ENCODE measurements around the gene INO80D.

INO80D gene

DNA sequence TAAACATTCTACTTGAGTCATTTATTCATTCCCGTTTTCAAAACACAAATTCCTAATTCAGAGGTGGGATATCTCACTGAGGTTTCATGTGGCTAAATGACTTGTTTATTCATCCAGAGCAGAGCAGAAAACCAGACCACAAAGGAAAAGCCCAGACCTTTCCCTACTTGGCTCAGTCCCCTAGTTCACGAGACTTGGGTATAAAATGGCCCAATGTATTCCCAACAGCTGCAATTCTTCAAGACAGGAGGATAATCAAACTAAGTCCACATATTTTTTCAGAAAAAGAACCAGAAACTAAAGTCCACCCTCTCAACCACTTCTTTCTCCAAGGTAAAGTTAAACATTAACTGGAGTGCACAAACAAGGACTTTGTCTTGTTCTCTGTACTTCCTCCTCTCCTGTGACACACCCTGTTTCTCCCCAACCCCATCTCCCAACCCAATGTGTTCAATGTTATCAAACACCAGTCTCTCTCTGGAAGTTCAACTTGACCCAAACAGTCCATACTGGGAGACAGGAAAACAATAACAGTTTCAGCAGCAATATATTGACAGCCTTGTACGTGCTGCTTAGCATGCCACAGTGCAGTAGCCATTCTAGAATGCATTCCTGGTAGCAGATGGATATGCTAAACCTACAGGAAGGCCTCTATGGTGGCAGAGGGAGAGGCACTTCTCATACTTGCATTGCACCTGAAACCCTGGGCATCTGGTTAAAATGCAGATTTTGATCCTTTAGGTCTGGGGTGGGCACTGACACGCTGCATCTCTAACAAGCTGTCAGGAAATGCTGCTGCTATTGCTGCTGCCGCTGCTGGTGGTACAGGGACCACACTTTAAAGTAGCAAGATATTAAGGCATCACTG, 110.7 kb downstream of the INO80D start:
- no peak for DNase-seq

DNA sequence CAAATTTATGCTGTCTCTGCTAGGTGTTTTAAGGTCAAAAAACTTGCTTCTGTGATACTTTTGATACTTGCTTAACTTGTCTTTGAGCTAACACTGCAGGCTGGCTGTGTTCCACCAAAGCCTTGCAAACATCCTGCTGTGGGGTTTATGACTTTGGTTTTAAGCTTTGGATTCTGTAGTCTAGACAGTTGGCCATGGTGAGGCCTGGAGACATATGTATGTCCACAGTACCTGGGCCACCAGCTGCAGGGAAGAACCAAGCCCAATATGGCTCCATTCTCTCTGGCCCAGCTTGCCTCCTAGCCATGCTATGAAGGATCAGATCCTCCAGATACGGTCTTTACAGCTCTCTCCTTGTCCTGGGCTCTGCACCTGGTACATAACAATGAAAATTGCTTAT, 113.9 kb downstream of the INO80D start:
- no peak for DNase-seq

DNA sequence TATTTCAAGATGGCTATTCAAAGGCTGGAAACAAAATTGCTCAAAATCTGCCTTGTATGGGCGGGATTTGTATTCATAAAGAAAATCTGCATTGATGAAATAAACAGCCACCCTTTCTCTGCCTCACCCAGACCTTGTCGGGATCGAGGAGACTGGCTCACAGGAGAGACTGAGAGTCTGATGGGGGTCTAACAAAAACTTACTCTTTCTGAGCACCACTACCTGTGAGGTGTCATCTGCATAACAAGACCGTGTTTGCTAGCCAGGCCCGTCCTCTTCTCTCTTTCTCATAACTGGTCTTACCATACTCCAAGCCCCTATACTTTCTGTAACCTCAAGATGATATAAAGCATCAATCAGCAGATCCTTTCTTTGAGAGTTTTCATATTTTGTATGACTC, 115.6 kb downstream of the INO80D start:
- DNase-seq: no peak

DNA sequence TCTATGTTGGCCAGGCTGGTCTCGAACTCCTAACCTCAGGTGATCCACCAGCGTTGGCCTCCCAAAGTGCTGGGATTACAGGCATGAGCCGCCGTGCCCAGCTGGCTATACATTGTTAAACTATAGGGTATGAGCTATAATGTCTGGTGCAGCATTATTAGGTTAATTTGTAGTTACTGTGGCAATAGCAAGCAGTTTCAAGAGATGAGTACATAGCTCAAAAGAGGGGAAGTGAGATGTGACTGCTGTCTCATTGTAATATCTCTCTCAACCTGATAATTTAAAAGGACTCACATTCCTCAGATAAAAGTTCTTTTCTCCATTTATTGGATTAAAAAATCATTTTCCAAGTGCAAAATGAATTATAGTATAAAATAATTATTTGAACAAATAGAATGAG, 116.4 kb downstream of the INO80D start:
- DNase-seq: no peak

DNA sequence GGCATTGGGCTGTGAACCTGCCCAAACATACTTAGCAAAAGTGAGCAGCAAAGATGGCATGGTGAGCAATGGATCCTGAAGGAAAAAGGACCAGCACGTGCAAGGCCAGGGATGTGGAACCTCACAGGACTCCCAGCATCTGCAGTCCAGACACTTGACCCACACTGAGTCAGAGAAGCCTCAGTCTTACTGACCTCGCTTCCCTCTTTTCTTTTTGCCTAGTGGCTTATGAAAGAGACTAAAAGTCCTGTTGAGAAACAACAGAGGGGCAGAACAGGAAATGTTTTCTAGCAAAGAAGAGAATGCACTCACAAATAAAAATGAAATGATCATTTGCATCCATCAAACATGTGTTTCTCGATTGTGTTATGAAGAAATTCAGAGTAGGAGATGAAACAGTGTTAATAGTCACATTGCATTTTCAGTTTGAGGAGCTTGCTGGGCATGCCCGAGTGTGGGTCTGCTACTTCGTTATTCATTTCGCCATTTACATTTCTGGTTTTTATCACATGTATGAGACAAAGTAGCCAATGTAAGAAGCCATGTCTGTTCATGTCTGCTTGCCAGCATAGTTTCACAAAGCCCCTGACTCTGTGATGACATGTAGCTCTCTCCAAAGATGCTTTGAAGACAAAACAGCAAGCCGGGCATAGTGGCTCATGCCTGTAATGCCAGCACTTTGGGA, 118.4 kb downstream of the INO80D start:
- DNase-seq: no peak

DNA sequence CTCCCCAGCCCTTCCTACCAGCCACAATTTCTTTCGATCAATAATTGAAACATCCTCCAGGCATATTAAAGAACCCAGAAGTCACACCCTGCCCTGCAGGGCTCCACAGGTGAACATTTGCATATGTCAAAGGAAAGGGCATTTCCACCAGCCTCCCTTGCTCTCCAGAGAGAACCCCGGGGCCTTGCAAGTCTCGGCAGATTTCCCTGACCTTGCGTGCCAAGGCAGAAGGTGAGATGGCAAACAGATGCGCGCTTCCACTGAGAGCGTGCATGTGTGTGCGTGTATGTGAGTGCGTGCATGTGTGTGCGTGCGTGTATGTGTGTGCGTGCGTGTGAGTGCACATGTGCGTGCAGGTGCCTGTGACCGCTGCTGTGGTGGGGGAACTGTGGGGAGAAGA, 120.3 kb downstream of the INO80D start:
- DNase-seq: no peak

DNA sequence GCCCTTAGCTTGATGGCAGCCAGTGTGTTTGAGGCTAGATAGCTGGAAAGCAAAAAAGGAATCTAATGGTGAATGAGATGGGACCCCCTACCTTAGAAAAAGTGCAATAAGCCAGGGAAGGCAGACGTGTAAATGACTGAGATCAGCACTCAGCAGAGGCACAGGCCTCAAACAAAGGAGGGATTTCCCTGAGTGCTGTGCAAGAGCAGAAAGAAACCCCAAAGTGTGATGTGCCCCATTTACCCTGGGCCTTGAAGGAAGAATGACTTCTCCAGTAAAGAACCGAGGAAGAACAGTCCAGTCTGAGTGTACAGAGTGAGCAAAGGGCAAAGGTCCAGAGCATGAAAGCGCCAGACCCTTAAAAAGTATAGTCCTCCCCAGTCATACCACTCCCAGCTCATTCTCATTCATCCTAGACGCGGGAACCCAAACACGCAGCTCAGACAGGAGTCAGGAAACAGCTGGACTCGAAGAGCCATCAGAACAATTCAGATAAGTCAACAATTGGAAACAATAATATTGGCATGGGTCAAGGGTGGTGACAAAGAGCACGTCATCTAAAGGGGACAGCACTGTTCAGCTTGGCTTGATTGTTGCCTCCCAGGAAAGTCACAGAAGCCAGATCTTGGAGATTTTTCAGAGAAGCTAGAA, 121.7 kb downstream of the INO80D start:
- DNase-seq: peak; percentile 21

DNA sequence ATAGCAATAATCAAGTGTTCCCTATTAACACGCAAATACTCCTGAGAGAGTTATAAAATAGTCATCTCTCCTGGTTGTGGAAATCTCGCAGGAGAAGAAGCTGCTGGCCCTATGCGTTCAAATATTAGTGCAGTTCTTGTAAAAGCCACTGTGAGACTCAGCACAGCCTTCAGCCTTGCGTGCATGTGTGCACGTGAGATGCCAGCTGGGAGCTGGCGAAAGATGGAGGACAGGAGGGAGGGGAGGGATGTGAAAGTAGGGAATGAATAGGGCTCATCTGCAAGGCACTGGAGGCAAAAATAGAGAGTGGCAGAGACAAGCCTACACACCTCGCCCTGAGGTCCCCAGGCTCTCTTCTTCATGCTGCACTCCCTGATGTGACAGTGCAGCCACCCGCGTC, 126.5 kb downstream of the INO80D start:
- DNase-seq: no peak

DNA sequence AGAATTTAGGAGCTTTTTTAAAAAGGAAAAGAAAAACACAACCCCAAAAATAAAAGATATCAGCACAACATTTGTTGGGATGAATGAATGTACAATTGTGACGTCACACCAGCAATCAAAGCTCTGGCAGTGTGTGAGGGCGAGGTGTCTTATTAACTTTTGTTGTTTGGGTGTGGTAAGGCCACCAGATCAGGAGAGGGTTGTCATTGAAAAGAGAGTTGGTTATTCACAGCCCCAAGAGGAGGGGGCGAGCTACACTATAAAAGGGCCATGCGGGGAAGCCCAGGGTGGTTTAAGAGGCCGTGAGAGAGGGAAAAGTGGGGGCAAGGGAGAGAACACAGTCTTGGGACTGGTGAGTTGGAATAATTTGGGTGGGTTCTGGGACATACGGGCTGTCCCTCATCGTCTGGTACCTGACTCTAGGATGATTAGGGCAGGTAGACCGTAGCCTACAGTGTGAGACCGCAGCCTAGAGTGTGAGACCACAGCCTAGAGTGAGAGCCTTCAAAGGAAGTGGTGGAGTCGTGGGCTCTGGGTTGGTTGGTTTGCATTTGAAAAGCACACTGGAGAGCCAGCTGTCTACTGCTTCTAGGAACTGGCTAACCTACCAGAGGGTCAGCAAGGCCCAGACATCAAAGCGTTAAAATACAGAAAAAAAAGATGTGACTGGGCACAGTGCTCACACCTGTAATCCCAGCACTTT, 128.4 kb downstream of the INO80D start:
- no peak for DNase-seq

DNA sequence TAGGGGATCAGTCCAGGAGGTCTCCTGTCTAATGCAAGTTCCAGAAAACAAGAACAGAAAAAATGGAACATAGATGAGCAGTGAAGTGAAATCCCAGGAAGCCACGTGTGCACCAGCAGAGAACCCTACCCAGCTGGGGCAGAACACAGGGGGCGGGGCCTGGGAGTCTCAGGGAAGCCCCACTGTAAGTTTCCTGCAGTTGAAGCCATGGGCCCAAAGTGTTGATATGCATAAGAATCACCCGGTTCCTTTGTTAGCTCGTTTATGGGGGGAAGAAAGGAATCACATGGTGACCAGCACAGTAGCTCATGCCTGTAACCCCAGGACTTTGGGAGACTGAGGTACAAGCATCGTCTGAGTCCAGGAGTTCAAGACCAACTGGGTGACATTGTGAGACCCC, 131.3 kb downstream of the INO80D start:
- no peak for DNase-seq

DNA sequence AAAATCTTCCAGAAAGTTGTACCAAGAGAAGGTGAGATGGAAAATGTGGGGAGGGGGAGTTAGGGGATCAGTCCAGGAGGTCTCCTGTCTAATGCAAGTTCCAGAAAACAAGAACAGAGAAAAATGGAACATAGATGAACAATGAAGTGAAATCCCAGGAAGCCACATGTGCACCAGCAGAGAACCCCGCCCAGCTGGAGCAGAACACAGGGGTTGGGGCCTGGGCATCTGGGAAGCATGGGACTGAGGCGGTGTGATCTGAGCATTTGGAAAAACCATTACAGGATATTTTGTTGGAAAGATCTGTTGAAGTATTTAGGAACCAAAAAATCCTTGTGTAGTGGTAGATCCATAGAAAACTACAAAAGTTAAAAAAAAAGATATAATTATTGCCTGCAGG, 133.7 kb downstream of the INO80D start:
- no peak for DNase-seq

DNA sequence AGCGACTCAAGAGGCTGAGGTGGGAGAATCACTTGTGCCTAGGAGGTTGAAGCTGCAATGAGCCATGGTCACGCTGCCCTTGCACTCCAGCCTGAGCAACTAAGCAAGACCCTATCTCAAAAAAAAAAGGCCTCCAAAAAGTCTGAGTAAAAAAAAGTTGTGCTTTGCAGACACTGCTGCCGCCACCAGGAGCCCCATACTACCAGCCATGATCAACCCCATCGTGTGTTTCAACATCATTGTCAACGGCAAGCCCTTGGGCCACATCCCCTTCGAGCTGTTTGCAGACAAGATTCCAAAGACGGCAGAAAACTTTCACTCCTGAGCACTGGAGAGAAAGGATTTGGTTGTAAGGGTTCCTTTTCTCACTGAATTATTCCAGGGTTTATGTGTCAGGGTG, 137.1 kb downstream of the INO80D start:
- DNase-seq: no peak

DNA sequence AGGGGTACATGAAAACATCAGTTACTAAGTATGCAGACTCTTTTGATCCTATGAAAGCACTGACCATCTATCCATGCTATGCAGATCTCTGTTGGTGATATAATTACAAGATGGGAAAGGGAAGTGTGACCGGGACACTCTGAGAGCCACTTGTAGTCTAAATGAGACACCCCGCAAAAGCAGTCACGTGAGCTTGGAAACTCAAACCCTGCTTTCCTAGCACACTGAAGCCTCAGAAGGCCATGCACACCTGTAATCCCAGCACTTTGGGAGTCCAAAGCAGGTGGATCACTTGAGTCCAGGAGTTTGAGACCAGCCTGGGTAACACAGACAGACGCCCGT, 137.5 kb downstream of the INO80D start:
- DNase-seq: no peak

DNA sequence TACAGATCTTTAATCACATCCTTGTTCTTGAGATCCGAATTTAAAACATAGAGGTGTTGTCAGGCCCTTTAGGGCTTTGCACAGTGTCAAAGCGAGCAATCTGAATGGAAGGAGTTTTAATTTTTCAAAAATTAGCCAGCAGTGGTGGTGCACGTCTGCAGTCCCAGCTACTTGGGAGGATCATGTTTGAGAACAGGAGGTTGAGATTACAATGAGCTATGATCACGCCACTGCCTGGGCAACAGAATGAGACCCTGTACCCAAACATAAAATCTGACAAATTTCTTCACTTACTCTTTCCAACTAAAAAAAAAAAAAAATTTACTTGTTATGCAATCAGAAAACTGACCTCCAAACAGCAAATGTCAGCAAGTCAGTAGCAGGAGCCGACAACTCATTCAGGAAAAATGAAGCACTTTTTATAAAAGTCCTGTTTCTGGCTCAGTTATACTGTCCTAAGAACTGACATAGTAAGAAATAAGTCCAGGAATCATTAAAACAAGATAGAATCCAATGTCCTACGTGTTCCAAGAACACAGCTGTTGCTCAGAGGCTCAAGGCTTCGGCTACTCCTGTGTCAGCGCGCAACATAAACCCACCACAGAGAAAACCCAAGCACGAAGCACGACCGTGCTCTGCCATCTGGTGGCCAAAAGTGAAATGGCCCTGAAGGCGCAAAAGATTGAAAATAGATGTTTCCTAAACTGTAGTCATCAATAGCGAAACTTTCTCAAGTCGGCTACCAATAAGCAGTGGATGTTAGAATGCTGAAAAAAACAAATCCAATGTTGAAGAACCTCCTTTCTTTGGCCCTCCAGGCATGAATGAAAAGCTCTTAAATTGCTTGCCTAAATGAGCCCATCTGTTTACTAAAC, 138.1 kb downstream of the INO80D start:
- DNase-seq: peak; percentile 16

DNA sequence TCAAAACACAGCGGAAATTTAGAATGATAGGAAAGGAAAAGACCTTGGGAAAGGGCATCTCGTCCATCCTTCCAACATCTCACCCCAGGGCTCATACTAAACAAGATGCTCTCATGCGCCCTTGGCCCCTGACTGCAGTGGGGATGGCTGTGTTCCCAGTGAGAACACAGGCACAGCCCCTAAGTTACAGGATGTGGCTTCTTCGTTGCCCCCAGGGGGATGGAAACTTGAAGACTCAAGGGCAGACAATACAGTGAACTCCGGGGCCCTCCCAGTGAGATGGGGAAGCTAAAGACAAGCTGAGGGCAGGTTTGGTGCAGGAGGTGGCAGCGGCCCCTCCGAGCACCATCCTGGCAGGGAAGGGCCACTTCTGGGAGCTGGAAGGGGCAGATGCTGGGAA, 139.7 kb downstream of the INO80D start:
- no peak for DNase-seq
